Measurements from ENCODE around the gene ALOX15B.

- TF ChIP-seq, protein P1, sequence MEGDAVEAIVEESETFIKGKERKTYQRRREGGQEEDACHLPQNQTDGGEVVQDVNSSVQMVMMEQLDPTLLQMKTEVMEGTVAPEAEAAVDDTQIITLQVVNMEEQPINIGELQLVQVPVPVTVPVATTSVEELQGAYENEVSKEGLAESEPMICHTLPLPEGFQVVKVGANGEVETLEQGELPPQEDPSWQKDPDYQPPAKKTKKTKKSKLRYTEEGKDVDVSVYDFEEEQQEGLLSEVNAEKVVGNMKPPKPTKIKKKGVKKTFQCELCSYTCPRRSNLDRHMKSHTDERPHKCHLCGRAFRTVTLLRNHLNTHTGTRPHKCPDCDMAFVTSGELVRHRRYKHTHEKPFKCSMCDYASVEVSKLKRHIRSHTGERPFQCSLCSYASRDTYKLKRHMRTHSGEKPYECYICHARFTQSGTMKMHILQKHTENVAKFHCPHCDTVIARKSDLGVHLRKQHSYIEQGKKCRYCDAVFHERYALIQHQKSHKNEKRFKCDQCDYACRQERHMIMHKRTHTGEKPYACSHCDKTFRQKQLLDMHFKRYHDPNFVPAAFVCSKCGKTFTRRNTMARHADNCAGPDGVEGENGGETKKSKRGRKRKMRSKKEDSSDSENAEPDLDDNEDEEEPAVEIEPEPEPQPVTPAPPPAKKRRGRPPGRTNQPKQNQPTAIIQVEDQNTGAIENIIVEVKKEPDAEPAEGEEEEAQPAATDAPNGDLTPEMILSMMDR (IDR thresholded peaks at IDR 0.05; ENCODE audit: insufficient read depth, low read length, poor library complexity, severe bottlenecking): no peak
- no peak for TF ChIP-seq EZH2phosphoT487 (conservative IDR thresholded peaks at IDR 0.05; ENCODE audit: low read length)
These were observed 50.9 kb downstream of the ALOX15B start for GRCh38 chr17:8089728-8090127.
